ENCODE results near the gene DPM3.

DNA sequence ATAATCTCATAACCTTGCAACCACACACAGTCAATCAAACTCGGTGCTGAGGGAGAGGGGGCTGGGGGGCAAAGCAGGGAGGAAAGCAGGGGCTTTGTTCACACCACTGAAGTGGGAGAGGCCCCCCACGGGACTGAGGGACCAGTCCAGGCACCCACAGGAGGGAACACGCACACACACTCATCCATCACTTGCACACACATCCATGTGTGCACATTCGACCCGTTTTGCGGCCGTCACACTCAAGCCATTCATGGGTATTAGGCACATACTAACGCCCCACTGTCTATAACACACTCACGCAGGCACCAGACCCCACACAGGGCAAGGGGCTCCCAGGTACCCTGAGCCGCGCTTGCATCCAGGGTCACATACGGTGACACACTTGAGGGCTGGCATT is 47.7 kb downstream of the DPM3 start:
- TF ChIP-seq NR2C2 (CRISPR knock-in tag; IDR thresholded peaks at IDR 0.05): no peak
- TF ChIP-seq, protein P1, sequence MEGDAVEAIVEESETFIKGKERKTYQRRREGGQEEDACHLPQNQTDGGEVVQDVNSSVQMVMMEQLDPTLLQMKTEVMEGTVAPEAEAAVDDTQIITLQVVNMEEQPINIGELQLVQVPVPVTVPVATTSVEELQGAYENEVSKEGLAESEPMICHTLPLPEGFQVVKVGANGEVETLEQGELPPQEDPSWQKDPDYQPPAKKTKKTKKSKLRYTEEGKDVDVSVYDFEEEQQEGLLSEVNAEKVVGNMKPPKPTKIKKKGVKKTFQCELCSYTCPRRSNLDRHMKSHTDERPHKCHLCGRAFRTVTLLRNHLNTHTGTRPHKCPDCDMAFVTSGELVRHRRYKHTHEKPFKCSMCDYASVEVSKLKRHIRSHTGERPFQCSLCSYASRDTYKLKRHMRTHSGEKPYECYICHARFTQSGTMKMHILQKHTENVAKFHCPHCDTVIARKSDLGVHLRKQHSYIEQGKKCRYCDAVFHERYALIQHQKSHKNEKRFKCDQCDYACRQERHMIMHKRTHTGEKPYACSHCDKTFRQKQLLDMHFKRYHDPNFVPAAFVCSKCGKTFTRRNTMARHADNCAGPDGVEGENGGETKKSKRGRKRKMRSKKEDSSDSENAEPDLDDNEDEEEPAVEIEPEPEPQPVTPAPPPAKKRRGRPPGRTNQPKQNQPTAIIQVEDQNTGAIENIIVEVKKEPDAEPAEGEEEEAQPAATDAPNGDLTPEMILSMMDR (IDR thresholded peaks at IDR 0.05): no peak
- TF ChIP-seq, protein P2, sequence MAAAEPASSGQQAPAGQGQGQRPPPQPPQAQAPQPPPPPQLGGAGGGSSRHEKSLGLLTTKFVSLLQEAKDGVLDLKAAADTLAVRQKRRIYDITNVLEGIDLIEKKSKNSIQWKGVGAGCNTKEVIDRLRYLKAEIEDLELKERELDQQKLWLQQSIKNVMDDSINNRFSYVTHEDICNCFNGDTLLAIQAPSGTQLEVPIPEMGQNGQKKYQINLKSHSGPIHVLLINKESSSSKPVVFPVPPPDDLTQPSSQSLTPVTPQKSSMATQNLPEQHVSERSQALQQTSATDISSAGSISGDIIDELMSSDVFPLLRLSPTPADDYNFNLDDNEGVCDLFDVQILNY (CRISPR knock-in tag; IDR thresholded peaks at IDR 0.05): no peak
- no peak for TF ChIP-seq IRF2 (CRISPR knock-in tag; IDR thresholded peaks at IDR 0.05; ENCODE audit: borderline replicate concordance, low read depth)
- TF ChIP-seq, protein P3, sequence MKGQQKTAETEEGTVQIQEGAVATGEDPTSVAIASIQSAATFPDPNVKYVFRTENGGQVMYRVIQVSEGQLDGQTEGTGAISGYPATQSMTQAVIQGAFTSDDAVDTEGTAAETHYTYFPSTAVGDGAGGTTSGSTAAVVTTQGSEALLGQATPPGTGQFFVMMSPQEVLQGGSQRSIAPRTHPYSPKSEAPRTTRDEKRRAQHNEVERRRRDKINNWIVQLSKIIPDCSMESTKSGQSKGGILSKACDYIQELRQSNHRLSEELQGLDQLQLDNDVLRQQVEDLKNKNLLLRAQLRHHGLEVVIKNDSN (CRISPR knock-in tag; IDR thresholded peaks at IDR 0.05): no peak
- TF ChIP-seq, protein P4, sequence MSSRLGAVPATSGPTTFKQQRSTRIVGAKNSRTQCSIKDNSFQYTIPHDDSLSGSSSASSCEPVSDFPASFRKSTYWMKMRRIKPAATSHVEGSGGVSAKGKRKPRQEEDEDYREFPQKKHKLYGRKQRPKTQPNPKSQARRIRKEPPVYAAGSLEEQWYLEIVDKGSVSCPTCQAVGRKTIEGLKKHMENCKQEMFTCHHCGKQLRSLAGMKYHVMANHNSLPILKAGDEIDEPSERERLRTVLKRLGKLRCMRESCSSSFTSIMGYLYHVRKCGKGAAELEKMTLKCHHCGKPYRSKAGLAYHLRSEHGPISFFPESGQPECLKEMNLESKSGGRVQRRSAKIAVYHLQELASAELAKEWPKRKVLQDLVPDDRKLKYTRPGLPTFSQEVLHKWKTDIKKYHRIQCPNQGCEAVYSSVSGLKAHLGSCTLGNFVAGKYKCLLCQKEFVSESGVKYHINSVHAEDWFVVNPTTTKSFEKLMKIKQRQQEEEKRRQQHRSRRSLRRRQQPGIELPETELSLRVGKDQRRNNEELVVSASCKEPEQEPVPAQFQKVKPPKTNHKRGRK (CRISPR knock-in tag; IDR thresholded peaks at IDR 0.05; ENCODE audit: borderline replicate concordance): no peak
- TF ChIP-seq, protein P5, sequence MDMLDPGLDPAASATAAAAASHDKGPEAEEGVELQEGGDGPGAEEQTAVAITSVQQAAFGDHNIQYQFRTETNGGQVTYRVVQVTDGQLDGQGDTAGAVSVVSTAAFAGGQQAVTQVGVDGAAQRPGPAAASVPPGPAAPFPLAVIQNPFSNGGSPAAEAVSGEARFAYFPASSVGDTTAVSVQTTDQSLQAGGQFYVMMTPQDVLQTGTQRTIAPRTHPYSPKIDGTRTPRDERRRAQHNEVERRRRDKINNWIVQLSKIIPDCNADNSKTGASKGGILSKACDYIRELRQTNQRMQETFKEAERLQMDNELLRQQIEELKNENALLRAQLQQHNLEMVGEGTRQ (CRISPR knock-in tag; IDR thresholded peaks at IDR 0.05): no peak
- TF ChIP-seq NFYB (CRISPR knock-in tag; conservative IDR thresholded peaks at IDR 0.05; ENCODE audit: low read depth): no peak
- TF ChIP-seq, protein P6, sequence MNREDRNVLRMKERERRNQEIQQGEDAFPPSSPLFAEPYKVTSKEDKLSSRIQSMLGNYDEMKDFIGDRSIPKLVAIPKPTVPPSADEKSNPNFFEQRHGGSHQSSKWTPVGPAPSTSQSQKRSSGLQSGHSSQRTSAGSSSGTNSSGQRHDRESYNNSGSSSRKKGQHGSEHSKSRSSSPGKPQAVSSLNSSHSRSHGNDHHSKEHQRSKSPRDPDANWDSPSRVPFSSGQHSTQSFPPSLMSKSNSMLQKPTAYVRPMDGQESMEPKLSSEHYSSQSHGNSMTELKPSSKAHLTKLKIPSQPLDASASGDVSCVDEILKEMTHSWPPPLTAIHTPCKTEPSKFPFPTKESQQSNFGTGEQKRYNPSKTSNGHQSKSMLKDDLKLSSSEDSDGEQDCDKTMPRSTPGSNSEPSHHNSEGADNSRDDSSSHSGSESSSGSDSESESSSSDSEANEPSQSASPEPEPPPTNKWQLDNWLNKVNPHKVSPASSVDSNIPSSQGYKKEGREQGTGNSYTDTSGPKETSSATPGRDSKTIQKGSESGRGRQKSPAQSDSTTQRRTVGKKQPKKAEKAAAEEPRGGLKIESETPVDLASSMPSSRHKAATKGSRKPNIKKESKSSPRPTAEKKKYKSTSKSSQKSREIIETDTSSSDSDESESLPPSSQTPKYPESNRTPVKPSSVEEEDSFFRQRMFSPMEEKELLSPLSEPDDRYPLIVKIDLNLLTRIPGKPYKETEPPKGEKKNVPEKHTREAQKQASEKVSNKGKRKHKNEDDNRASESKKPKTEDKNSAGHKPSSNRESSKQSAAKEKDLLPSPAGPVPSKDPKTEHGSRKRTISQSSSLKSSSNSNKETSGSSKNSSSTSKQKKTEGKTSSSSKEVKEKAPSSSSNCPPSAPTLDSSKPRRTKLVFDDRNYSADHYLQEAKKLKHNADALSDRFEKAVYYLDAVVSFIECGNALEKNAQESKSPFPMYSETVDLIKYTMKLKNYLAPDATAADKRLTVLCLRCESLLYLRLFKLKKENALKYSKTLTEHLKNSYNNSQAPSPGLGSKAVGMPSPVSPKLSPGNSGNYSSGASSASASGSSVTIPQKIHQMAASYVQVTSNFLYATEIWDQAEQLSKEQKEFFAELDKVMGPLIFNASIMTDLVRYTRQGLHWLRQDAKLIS (CRISPR knock-in tag; IDR thresholded peaks at IDR 0.05; ENCODE audit: borderline replicate concordance): no peak
- no peak for TF ChIP-seq KAT7 (CRISPR knock-in tag; IDR thresholded peaks at IDR 0.05; ENCODE audit: borderline replicate concordance)
- no peak for TF ChIP-seq NFE2L1 (CRISPR knock-in tag; IDR thresholded peaks at IDR 0.05)
- TF ChIP-seq, protein P7, sequence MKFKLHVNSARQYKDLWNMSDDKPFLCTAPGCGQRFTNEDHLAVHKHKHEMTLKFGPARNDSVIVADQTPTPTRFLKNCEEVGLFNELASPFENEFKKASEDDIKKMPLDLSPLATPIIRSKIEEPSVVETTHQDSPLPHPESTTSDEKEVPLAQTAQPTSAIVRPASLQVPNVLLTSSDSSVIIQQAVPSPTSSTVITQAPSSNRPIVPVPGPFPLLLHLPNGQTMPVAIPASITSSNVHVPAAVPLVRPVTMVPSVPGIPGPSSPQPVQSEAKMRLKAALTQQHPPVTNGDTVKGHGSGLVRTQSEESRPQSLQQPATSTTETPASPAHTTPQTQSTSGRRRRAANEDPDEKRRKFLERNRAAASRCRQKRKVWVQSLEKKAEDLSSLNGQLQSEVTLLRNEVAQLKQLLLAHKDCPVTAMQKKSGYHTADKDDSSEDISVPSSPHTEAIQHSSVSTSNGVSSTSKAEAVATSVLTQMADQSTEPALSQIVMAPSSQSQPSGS (CRISPR knock-in tag; IDR thresholded peaks at IDR 0.05; ENCODE audit: borderline replicate concordance, low read depth): no peak
- no peak for TF ChIP-seq SMAD3 (CRISPR knock-in tag; IDR thresholded peaks at IDR 0.05; ENCODE audit: borderline replicate concordance)
- no peak for TF ChIP-seq ELF4 (CRISPR knock-in tag; IDR thresholded peaks at IDR 0.05; ENCODE audit: low read depth)

Measured in WTC11 (cell line).